Fibroblast of peridontal ligament (primary cell): ENCODE measurements around the gene ZNF366.

Experiments used
- DNase-seq: peaks from one replicate; pipeline ENCODE4 v3.0.0-alpha.2; 2010; ENCODE audit errors: extremely low read depth

The ZNF366 gene

GRCh38 chr5:72465601-72466563 lies 41.3 kb downstream of the ZNF366 start:
- DNase-seq, result peak; percentile 67

GRCh38 chr5:72465066-72465465 lies 42.1 kb downstream of the ZNF366 start:
- DNase-seq, result no peak

GRCh38 chr5:72464071-72464470 lies 43.1 kb downstream of the ZNF366 start:
- no peak for DNase-seq

GRCh38 chr5:72463449-72464052 lies 43.7 kb downstream of the ZNF366 start:
- no peak for DNase-seq

GRCh38 chr5:72460413-72460812 lies 46.8 kb downstream of the ZNF366 start:
- DNase-seq, result no peak

GRCh38 chr5:72459913-72460312 lies 47.3 kb downstream of the ZNF366 start:
- no peak for DNase-seq

GRCh38 chr5:72459089-72459661 lies 48.0 kb downstream of the ZNF366 start:
- peak; percentile 47 for DNase-seq

GRCh38 chr5:72458407-72458806 lies 48.8 kb downstream of the ZNF366 start:
- no peak for DNase-seq

- DNase-seq, result no peak
Observed at GRCh38 chr5:72457491-72457890, 49.7 kb downstream of the ZNF366 start.

- DNase-seq, result no peak
Observed at GRCh38 chr5:72456391-72457074, 50.7 kb downstream of the ZNF366 start.

- no peak for DNase-seq
Observed at GRCh38 chr5:72455476-72455875, 51.7 kb downstream of the ZNF366 start.

GRCh38 chr5:72454996-72455395 lies 52.2 kb downstream of the ZNF366 start:
- DNase-seq, result no peak

GRCh38 chr5:72453246-72453775 lies 53.9 kb downstream of the ZNF366 start:
- no peak for DNase-seq

GRCh38 chr5:72452515-72453245 lies 54.5 kb downstream of the ZNF366 start:
- peak; percentile 97 for DNase-seq

GRCh38 chr5:72451741-72452505 lies 55.3 kb downstream of the ZNF366 start:
- DNase-seq, result peak; percentile 98

GRCh38 chr5:72448368-72448767 lies 58.8 kb downstream of the ZNF366 start:
- no peak for DNase-seq

GRCh38 chr5:72447751-72448150 lies 59.5 kb downstream of the ZNF366 start:
- DNase-seq, result no peak

- DNase-seq, result no peak
Observed at GRCh38 chr5:72445969-72446368, 61.2 kb downstream of the ZNF366 start.

- no peak for DNase-seq
Observed at GRCh38 chr5:72443883-72444282, 63.3 kb downstream of the ZNF366 start.

GRCh38 chr5:72441862-72442540 lies 65.2 kb downstream of the ZNF366 start:
- peak; percentile 96 for DNase-seq
